GM19452 (cell line): Measurements from ENCODE around the gene LRP4.
"Not testable (repeated sequence)": the region's sequence is repeated elsewhere in the genome, so short reads cannot be mapped to it uniquely, and the experiment has no call there.

Source experiments
- ATAC-seq: cut with Tn5 transposase; IDR thresholded peaks from one replicate; pipeline ENCODE4 v1.9.1; 2021; ENCODE audit not compliant: unreplicated experiment

The LRP4 gene, protein sequence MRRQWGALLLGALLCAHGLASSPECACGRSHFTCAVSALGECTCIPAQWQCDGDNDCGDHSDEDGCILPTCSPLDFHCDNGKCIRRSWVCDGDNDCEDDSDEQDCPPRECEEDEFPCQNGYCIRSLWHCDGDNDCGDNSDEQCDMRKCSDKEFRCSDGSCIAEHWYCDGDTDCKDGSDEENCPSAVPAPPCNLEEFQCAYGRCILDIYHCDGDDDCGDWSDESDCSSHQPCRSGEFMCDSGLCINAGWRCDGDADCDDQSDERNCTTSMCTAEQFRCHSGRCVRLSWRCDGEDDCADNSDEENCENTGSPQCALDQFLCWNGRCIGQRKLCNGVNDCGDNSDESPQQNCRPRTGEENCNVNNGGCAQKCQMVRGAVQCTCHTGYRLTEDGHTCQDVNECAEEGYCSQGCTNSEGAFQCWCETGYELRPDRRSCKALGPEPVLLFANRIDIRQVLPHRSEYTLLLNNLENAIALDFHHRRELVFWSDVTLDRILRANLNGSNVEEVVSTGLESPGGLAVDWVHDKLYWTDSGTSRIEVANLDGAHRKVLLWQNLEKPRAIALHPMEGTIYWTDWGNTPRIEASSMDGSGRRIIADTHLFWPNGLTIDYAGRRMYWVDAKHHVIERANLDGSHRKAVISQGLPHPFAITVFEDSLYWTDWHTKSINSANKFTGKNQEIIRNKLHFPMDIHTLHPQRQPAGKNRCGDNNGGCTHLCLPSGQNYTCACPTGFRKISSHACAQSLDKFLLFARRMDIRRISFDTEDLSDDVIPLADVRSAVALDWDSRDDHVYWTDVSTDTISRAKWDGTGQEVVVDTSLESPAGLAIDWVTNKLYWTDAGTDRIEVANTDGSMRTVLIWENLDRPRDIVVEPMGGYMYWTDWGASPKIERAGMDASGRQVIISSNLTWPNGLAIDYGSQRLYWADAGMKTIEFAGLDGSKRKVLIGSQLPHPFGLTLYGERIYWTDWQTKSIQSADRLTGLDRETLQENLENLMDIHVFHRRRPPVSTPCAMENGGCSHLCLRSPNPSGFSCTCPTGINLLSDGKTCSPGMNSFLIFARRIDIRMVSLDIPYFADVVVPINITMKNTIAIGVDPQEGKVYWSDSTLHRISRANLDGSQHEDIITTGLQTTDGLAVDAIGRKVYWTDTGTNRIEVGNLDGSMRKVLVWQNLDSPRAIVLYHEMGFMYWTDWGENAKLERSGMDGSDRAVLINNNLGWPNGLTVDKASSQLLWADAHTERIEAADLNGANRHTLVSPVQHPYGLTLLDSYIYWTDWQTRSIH (N-terminal part only)

DNA sequence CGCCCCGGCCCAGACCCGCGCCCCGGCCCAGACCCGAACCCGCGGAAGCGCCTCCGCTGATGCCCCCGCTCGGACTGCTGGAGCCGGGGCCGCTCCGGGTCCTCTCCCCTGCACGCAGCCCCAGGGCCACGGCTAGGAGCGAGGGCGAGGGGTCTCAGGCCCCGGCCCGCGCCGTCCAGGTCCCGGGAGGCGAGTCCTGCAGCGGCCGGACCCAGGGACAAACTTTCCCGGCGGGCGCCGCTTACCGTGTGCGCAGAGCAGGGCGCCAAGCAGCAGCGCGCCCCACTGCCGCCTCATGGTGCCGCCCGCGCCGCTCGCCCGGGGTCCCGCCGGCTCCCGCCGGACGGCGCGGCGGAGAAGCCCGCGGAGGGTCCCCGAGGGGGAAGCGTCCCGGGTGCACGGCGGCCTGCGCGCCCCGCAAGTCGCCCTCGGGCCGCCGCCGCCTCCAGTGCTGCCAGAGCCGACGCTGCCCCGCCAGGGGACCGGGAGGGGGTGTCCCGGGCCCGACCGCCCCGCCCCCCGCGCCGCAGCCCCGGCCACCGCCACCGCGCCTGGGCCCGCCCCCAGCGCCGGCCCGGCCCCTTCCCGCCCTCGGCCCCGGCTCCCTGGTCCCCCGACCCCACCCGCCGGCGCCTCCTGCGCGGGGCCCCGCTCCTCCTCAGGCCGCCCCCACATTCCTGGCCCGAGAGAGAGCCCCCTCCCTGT lies at the start of gene LRP4:
Gene LRP4, minus strand, starts transcription at position 468 of the 705 bp plus-strand sequence. Its CDS starts 171 bp downstream, at position 297.
- no peak for ATAC-seq

DNA sequence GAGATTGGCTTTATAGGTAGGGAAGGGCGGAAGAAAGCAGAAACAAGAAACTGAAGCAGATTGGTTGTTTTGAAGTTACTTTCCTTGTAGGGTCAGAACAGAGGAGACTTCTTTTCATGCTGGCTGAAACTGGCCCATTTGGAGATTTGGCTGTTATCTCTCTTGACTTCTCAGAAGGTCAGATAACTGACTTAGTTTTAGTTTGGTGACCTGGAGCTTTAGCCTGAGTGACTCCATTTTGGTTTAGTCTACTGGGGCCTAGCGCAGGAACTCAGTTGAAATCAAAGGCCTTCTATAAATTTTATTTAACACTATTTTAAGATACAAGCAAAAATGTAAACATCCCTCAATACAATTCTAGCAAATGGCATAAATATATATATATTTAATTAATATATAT lies 49.6 kb upstream of the LRP4 start:
- ATAC-seq, result no peak

DNA sequence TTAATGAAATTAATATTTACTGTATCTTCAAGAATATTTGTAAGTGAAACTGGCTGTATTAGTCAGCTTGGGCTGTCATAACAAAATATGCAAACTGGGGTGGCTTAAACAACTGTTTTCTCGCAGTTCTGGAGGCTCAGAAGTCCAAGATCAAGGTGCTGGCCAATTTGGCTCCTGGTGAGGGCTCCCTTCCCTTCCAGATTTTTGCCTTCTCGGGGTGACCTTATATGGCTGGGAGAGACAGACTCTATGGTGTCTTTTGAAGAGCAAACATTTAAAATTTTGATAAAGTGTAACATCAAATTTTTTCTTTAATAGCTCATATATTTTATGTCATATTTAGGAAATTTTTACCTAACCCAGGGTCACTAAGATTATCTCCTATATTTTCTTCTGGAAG lies 48.4 kb upstream of the LRP4 start:
- no peak for ATAC-seq

DNA sequence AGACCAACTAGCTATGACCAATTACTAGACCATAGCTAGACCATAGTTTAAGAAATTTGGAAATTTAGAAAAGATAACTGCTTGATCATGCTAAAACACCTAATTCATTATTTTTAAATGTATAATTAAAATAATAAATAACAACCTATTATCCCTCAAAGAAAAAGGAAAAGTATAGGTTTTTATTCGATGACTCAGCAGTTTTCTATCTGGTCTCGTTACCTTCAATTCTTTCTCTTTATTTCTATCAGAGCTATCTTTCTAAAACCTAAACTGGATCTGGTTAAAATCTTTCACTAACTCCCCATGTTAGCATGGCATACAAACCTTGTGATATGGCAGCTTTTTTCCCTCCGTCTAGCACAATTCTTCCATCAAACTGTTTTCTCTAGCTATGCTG lies 45.5 kb upstream of the LRP4 start:
- no peak for ATAC-seq

DNA sequence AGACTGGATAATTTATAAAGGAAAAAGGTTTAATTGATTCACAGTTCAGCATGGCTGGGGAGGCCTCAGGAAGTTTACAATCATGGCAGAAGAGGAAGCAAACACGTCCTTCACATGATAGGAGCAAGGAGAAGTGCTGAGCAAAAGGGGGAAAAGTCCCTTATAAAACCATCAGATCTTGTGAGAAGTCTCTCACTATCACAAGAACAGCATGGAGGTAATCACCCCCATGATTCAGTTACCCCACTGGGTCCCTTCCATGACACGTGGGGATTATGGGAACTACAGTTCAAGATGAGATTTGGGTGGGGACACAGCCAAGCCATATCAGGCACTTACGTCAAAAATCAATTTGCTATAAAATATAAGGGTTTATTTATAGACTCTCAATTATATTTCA lies 43.5 kb upstream of the LRP4 start:
- ATAC-seq, result not testable (repeated sequence)

DNA sequence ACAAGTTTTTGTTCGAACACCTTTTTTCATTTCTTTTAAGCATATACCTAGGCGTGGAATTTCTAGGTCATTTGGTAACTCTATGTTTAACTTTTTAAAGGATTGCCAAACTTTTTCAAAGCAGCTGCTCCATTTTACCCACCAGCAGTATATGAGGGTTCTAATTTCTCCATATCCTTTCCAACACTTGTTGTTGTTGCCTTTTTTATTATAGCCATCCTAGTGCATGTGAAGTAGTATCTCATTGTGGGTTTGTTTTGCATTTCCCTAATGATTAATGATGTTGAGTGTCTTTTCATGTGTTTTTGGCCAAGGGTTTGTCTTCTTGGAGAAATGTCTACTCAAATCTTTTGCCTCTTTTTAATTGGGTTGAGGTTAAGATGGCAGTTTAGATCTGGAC lies 42.7 kb upstream of the LRP4 start:
- no peak for ATAC-seq

DNA sequence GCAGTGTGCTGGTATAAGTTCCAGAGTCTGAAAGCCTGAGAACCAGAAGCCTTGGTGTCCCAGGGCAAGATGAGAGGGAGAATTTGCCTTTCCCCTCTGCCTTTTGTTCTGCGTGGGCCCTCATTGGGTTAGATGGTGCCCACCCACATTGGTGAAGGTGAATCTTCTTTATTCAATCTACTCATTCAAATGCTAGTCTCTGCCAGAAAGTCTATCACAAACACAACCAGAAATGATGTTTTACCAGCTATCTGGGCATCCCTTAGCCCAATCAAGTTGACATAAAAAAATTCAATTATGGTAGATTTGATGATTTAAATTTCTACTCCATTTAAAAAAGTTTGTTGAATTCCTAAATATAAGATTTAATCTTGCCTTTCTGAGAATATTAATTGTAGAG lies 40.4 kb upstream of the LRP4 start:
- no peak for ATAC-seq

DNA sequence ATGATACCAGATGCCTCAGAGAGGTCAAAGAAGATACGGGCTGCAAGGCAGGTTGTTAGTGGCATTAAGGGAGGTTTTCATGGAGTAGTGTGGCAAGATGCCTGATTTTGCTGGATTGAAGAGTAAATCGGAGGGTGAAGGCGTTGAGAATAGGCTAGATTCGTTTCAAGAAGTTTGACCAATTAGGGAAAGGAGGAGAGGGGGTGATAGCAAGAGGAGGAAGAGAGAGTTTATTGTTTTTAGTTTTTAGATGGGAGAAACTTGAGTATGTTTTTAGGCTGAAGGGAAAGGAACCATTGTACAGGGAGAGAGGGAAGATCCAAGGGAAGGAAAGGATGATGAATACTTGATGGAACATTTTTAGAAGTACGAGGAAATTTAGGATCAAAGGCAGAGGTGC lies 34.7 kb upstream of the LRP4 start:
- no peak for ATAC-seq

DNA sequence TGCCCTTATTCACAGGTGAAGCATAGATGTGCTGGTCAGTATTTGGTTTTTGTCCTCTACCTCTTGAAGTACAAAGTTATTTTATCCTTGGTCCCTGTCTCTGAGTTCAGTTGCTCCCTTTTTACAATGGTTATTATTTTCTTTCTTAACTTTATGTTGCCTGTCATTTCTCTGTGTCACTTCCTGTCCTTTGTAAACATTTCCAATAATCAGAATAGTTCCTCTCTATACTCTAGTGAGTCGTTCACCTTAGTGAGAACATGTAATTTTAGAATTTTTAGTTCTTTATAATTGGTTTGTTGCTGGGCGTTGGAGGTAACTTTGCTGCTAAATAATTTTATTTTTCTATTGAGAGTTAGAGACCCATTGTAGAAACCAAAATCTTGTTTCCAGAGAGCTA lies 34.2 kb upstream of the LRP4 start:
- ATAC-seq, result no peak

DNA sequence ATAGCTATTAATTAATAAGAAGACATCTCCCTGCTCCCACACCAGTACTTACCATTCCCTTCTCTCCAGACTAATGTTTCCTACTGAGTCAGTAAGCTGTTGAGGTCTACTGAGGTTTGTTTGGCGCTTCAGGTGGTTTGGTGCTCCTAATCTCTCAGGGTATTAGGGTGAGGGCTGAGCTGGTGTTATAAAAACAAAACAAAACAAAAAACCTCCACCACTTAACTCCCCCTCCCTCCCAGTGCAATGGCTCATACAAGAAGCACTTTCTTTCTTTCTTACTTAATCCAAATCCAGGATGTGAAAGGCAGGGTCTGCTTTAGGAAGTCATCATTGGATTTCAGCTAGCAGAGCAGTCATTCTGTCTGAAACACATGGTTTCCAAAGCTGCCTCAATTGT lies 33.5 kb upstream of the LRP4 start:
- ATAC-seq, result no peak

DNA sequence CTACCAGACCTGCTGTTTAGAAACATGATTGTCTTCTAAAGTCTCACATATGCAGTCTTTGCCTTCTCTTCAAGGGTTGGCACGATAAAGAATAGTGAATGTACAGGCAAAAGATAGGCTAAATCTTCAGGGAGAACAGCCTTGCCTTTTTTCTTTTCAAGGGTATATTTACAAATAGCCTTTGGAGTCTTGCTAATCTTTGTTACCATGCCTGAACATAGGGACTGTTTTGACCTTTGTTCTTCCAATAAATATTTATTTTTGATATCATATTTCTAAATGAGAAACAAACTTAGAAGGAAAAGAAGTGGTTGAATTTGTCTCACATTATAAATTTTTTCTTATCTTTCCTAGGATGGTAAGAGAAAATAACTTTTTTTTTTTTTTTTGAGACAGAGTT lies 30.9 kb upstream of the LRP4 start:
- ATAC-seq, result no peak

DNA sequence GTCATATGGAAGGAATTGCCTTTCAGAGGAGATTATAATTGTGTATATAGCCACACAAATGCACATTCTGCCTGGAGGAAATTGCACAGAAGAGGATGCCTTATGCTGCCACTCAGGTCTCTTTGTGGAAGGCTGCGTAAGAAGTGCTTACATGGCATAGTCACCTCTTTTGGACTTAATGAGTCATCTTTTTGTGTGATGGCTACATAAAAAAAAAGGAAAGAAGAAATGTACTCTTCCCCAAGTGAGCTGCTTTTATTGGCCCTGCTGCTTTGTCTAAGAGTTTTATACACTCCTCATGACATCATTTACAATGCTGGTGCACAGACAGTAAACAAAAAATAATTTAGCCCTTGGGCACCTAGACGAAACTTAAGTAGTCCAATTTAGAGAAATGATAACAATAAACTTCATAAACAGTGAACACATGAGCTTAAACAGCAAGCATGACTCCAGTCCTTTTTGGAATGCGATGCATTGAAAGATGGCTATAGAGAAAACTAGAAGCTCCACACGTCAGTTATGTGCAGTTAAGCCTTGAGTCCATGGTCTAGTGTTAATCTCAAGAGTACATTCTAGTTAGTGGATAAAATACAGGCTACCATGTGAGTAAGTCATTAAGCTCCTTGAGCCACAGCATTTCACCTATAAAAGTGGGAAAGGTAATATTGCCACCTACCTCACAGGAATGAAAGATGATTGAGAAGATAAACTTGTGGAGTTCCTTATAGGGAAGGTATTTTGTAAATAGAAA lies 30.2 kb upstream of the LRP4 start:
- ATAC-seq, result no peak

DNA sequence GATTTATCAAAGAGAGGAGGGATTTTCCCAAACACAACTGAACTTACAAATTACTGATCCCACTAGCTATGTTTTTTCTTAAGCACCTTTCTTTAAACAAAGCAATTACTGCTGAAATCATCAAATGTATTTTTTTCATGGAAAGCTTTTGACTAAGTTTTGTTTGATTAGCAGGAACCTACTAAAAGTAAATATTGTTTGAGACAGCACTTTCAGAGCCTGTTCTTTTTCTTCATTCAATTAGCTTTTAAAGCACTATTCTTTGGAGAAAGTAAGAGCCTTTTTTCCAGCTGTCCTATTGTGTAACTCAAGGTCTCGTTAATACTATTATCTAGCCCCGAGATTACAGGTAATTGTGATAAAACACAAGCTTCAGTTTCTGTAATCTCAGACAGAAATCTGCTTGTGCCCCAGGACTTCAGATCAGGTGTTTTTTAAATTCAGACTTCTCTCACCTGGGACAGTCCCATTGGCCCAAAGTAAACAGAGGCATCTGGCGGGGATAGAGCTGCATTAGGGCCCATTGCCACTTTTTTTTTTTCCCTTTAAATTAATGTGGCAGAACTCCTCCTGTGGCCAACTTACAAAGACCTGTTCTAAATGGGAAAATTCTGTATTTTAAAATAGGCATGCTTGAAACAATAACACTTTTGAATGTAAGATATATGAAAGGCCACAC lies 29.2 kb upstream of the LRP4 start:
- no peak for ATAC-seq

DNA sequence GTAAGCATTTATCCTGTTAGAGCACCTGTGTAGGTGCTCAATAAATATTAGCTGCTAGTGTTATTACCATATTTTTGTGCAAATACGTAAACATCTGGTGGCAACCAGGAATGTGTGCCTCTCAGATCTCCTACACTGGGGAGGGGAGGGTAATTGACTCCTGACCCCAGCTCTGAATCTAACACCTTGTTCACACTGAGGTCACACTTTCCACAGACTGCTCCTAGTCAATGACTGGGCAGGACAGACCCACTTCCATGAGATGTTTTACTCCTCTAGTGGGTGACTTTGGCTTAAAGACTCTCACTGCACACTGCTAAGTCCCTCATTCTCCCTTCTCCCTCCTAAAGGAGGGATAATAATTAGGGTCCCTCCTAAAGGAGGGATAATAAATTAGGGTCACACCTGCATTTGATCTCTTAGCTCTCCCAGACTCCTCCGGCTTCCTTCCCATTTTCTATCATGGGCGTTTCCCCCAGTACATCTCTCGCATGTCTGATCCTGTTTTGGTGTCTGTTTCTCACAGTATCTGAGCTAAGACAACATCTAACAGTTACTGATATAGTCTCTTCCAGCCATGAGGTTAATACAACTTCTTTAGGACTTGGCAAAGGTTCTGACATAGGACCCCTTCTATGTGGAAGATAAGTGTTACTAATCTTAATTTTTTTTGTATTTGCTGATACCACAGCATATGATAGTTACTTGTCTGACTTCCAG lies 26.2 kb upstream of the LRP4 start:
- no peak for ATAC-seq

DNA sequence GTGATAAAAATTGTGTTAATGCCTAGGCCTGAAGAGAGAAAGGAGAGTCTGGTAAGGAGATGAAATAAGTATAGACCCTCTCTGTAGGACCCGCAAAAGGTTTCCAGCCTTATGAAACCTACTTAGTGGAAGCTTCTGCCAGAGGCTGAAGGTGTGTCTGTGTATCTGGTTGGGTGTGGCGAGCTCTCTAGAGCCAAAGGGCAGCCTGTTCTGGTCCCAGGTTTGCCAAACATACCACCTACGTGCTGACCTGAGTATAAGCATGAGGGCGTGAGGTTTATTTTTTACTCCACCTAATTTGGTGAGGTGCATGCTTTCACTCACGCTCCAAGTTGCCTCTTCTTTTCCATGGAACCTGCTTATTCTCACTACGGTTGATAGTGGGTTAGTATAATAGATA lies 23.8 kb upstream of the LRP4 start:
- no peak for ATAC-seq

DNA sequence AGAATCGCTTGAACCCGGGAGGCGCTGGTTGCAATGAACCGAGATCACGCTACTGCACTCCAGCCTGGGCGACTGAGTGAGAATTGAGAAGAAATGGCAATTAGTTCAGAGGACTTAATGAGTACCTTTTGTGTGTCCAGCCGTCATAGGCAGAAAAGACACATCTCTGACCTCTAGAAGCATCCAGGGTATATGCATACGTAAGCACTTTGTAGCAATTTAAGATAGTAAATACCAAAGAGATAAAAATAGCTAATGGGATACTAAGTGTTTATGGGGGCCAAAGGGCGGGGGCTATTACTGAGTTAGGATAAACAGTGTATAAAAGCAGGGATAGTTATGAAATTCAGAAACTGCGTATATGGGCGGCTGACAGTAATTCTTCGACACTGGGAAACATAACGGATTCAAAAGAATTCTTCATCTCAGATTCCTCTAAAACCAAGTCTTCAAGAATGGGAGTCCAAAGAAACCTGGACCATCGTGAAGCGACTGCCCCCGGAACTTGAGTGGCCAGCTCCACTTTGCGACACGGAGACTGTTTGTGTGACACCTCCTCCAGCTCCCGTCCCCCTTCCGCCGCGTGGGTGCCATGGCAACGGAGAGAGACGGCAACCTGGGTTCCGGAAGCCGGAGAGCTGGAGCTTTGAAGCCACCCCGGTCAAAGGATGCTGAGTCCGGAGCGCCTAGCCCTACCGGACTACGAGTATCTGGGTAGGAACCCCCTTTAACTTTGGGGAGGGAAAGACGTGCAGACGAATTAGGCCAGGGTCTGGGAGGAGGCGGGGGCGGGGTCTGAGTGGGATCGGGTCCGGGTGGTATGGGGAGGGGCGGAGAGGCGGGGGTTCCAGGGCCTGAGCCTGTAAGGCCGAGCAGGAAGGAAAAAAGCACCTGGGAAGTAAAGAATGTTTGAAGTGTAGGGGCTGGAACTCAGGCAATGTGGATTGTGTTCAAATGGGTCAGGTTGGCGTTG lies 18.1 kb upstream of the LRP4 start, which contains the start of gene CSTPP1:
Gene CSTPP1, plus strand, starts transcription at position 624 of the 973 bp plus-strand sequence. Its CDS starts 45 bp downstream, at position 669.
- ATAC-seq, result peak; percentile 92

DNA sequence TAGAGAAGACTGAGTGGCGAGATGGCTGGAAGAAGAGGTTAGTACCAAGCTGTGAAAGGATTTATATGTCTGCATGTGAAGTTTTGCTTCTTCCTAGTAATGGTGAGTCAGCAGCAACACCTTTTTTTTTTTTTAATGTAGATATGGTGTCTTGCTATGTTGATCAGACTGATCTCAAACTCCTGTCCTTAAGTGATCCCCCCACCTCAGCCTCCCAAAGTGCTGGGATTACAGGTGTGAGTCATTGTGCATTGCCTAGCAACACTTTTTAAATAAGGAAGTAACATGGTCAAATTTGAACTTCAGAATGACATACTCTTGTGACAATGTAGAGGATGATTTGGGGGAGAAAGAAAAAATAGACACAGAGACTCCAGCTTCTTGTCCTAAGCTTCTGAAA lies 11.7 kb upstream of the LRP4 start:
- ATAC-seq, result no peak
